Mesodermal cell (in vitro differentiated cells): ENCODE data around the gene UCP2.
"Not testable (repeated sequence)": the region's sequence is repeated elsewhere in the genome, so short reads cannot be mapped to it uniquely, and the experiment has no call there.

ENCODE experiments used
- H3K27ac ChIP-seq: 2 replicates; pipeline ENCODE4 v1.7.0; 2013; ENCODE audit warnings: mild to moderate bottlenecking, low read depth, low read length, moderate library complexity; ENCODE audit not compliant: severe bottlenecking
- H3K36me3 ChIP-seq: 2 replicates; pipeline ENCODE4 v1.7.1; 2013; ENCODE audit warnings: mild to moderate bottlenecking, low read length, moderate library complexity; ENCODE audit not compliant: control insufficient read depth, insufficient read depth
- H3K4me1 ChIP-seq: one replicate; pipeline ENCODE4 v1.7.1; 2013; ENCODE audit warnings: mild to moderate bottlenecking, low read length; ENCODE audit not compliant: insufficient read depth, control insufficient read depth, poor library complexity, severe bottlenecking
- H3K4me3 ChIP-seq: 2 replicates; pipeline ENCODE4 v1.7.0; 2013; ENCODE audit warnings: low read length, control low read depth, mild to moderate bottlenecking; ENCODE audit not compliant: insufficient read depth, poor library complexity, severe bottlenecking; ENCODE audit errors: extremely low read depth
- H3K9me3 ChIP-seq: 2 replicates; pipeline ENCODE4 v1.7.1; 2013; ENCODE audit warnings: mild to moderate bottlenecking, low read length, moderate library complexity; ENCODE audit not compliant: control insufficient read depth
- WGBS, 2 experiments: methylation state at CpG; one replicate each; pipeline ENCODE4 v1.1.5; 2013; ENCODE audit warnings: missing lambda C conversion rate in 2 of 2; ENCODE audit not compliant: insufficient coverage in 2 of 2; 5-methylcytosine and 5-hydroxymethylcytosine counted together

UCP2 gene

GRCh38 chr11:73949912-73950311, 32.7 kb downstream of the UCP2 start:
- no peak overlapping the region for H3K27ac ChIP-seq
- H3K4me1 ChIP-seq: no peaks in the 10 kb centered on the region
- WGBS, 2 experiments: 78 to 100% methylated on average over 3 to 4 of the region's 5 CpGs

GRCh38 chr11:73949246-73949645, 33.4 kb downstream of the UCP2 start:
- Histone ChIP-seq H3K9me3 (peaks cover 6% of the 10 kb centered on the region), H3K4me3 (no peak overlapping the region), H3K27ac (no peak overlapping the region), H3K4me1 (no peaks in the 10 kb centered on the region), H3K36me3 (no peaks in the 10 kb centered on the region)
- 91 to 94% methylated on average over 4 of the region's 4 CpGs for WGBS, 2 experiments

More at GRCh38 chr11:73949912-73950311, 32.7 kb downstream of the UCP2 start:
- Histone ChIP-seq H3K36me3 (no peaks in the 10 kb centered on the region), H3K9me3 (peaks cover 6% of the 10 kb centered on the region), H3K4me3 (no peak overlapping the region)

GRCh38 chr11:73946798-73947458, 35.7 kb downstream of the UCP2 start:
- H3K4me3 ChIP-seq: no peak overlapping the region
- peaks cover 9% of the 10 kb centered on the region for H3K9me3 ChIP-seq
- no peaks in the 10 kb centered on the region for H3K36me3 ChIP-seq
- H3K27ac ChIP-seq: no peak overlapping the region
- WGBS, 2 experiments: 89 to 93% methylated on average over 9 to 12 of the region's 13 CpGs
- H3K4me1 ChIP-seq: no peaks in the 10 kb centered on the region

- H3K27ac ChIP-seq: no peak overlapping the region
- 83% methylated on average over 4 of the region's 4 CpGs; no CpG with 5 or more reads in 1 of the 2 experiments for WGBS, 2 experiments
- no peaks in the 10 kb centered on the region for H3K36me3 ChIP-seq
- no peak overlapping the region for H3K4me3 ChIP-seq
- no peaks in the 10 kb centered on the region for H3K4me1 ChIP-seq
- H3K9me3 ChIP-seq: peaks cover 17% of the 10 kb centered on the region
Measured at GRCh38 chr11:73945396-73945795, 37.2 kb downstream of the UCP2 start.

GRCh38 chr11:73944901-73945300, 37.7 kb downstream of the UCP2 start:
- Histone ChIP-seq H3K9me3 (peaks cover 17% of the 10 kb centered on the region), H3K27ac (no peak overlapping the region), H3K4me1 (no peaks in the 10 kb centered on the region), H3K36me3 (no peaks in the 10 kb centered on the region), H3K4me3 (no peak overlapping the region)
- 89 to 94% methylated on average over 7 to 9 of the region's 10 CpGs for WGBS, 2 experiments

GRCh38 chr11:73944085-73944484, 38.6 kb downstream of the UCP2 start:
- no peaks in the 10 kb centered on the region for H3K4me1 ChIP-seq
- peaks cover 24% of the 10 kb centered on the region for H3K9me3 ChIP-seq
- WGBS, 2 experiments: 85 to 86% methylated on average over 4 to 5 of the region's 6 CpGs
- H3K27ac ChIP-seq: no peak overlapping the region
- H3K36me3 ChIP-seq: no peaks in the 10 kb centered on the region
- no peak overlapping the region for H3K4me3 ChIP-seq

- no peak overlapping the region for H3K27ac ChIP-seq
- H3K4me1 ChIP-seq: no peaks in the 10 kb centered on the region
- no peak overlapping the region for H3K4me3 ChIP-seq
- no peaks in the 10 kb centered on the region for H3K36me3 ChIP-seq
- H3K9me3 ChIP-seq: peaks cover 21% of the 10 kb centered on the region
- WGBS, 2 experiments: 88 to 100% methylated on average over 1 of the region's 1 CpG
Measured at GRCh38 chr11:73942010-73942409, 40.6 kb downstream of the UCP2 start.

- no peaks in the 10 kb centered on the region for H3K36me3 ChIP-seq
- no peak overlapping the region for H3K4me3 ChIP-seq
- H3K27ac ChIP-seq: no peak overlapping the region
- peaks cover 20% of the 10 kb centered on the region for H3K9me3 ChIP-seq
- 86 to 98% methylated on average over 6 of the region's 9 CpGs for WGBS, 2 experiments
- H3K4me1 ChIP-seq: no peaks in the 10 kb centered on the region
Measured at GRCh38 chr11:73940801-73941570, 41.7 kb downstream of the UCP2 start.

- Histone ChIP-seq H3K9me3 (peaks cover 20% of the 10 kb centered on the region), H3K27ac (no peak overlapping the region), H3K36me3 (peaks cover under 1% of the 10 kb centered on the region), H3K4me3 (no peak overlapping the region), H3K4me1 (no peaks in the 10 kb centered on the region)
- WGBS, 2 experiments: 90 to 96% methylated on average over 4 of the region's 4 CpGs
Measured at GRCh38 chr11:73939096-73939495, 43.5 kb downstream of the UCP2 start.

GRCh38 chr11:73936047-73936446, 46.6 kb downstream of the UCP2 start:
- H3K4me1 ChIP-seq, H3K9me3 ChIP-seq, H3K4me3 ChIP-seq, H3K27ac ChIP-seq: not testable (repeated sequence)
- H3K36me3 ChIP-seq: peaks cover 11% of the 10 kb centered on the region
- WGBS, 2 experiments: no CpG with 5 or more reads among the region's 25 CpGs

- H3K4me3 ChIP-seq: no peak overlapping the region
- H3K9me3 ChIP-seq: no peaks in the 10 kb centered on the region
- peaks cover 34% of the 10 kb centered on the region for H3K36me3 ChIP-seq
- H3K27ac ChIP-seq: no peak overlapping the region
- no peaks in the 10 kb centered on the region for H3K4me1 ChIP-seq
- WGBS, 2 experiments: 78 to 94% methylated on average over 5 of the region's 7 CpGs
Measured at GRCh38 chr11:73932781-73933180, 49.9 kb downstream of the UCP2 start.
